ENCODE results near the gene GC.
A peak's percentile ranks its signal among the peaks of the same experiment; 100 is the strongest.
"Not testable (repeated sequence)": the region's sequence is repeated elsewhere in the genome, so short reads cannot be mapped to it uniquely, and the experiment has no call there.

The GC gene

GRCh38 chr4:71814433-71814832 lies 30.6 kb upstream of the GC start:
- no peak for TF ChIP-seq POLR2AphosphoS5 (IDR thresholded peaks at IDR 0.05; ENCODE audit: borderline replicate concordance, low read depth, low read length)
- TF ChIP-seq FOXP2 (optimal IDR thresholded peaks at IDR 0.05; ENCODE audit: control extremely low read depth, extremely low read length, insufficient read depth): no peak
- TF ChIP-seq EZH2 (IDR thresholded peaks at IDR 0.05): no peak
- H3K9ac ChIP-seq (ENCODE audit: insufficient read length): no peak overlapping the region
- H3K27ac ChIP-seq: no peak overlapping the region
- DNase-seq (ENCODE audit: low read depth, low spot score): no peak
- no peaks in the 10 kb centered on the region for H3K36me3 ChIP-seq (ENCODE audit: insufficient read depth, low read length)
- no peaks in the 10 kb centered on the region for H3K9me3 ChIP-seq (ENCODE audit: low read depth, low read length)
- H3K4me3 ChIP-seq: no peak overlapping the region

- not testable (repeated sequence) for H3K36me3 ChIP-seq (ENCODE audit: insufficient read depth, low read length); H3K4me3 ChIP-seq; DNase-seq (ENCODE audit: low read depth, low spot score)
Measured at GRCh38 chr4:71809805-71810204, 25.9 kb upstream of the GC start.

GRCh38 chr4:71807469-71807868 lies 23.6 kb upstream of the GC start:
- no peak overlapping the region for H3K27ac ChIP-seq

More at GRCh38 chr4:71809805-71810204, 25.9 kb upstream of the GC start:
- H3K27ac ChIP-seq; H3K9ac ChIP-seq (ENCODE audit: insufficient read length); H3K9me3 ChIP-seq (ENCODE audit: low read depth, low read length): not testable (repeated sequence)

GRCh38 chr4:71805230-71805629 lies 21.4 kb upstream of the GC start:
- not testable (repeated sequence) for H3K4me3 ChIP-seq; DNase-seq (ENCODE audit: low read depth, low spot score); H3K27ac ChIP-seq; H3K9me3 ChIP-seq (ENCODE audit: low read depth, low read length); H3K36me3 ChIP-seq (ENCODE audit: insufficient read depth, low read length); H3K9ac ChIP-seq (ENCODE audit: insufficient read length)

More at GRCh38 chr4:71807469-71807868, 23.6 kb upstream of the GC start:
- no peak for TF ChIP-seq POLR2AphosphoS5 (IDR thresholded peaks at IDR 0.05; ENCODE audit: borderline replicate concordance, low read depth, low read length)
- TF ChIP-seq FOXP2 (optimal IDR thresholded peaks at IDR 0.05; ENCODE audit: control extremely low read depth, extremely low read length, insufficient read depth): no peak
- TF ChIP-seq EZH2 (IDR thresholded peaks at IDR 0.05): no peak
- Histone ChIP-seq H3K4me3 (no peak overlapping the region), H3K9ac (ENCODE audit: insufficient read length) (no peak overlapping the region), H3K36me3 (ENCODE audit: insufficient read depth, low read length) (no peaks in the 10 kb centered on the region), H3K9me3 (ENCODE audit: low read depth, low read length) (no peaks in the 10 kb centered on the region)
- DNase-seq (ENCODE audit: low read depth, low spot score): no peak

- not testable (repeated sequence) for H3K4me3 ChIP-seq; H3K27ac ChIP-seq; H3K9me3 ChIP-seq (ENCODE audit: low read depth, low read length); H3K36me3 ChIP-seq (ENCODE audit: insufficient read depth, low read length); H3K9ac ChIP-seq (ENCODE audit: insufficient read length); DNase-seq (ENCODE audit: low read depth, low spot score)
Measured at GRCh38 chr4:71804017-71804697, 20.3 kb upstream of the GC start.

GRCh38 chr4:71785959-71786358 lies 2.1 kb upstream of the GC start:
- H3K9ac ChIP-seq (ENCODE audit: insufficient read length): no peak overlapping the region
- H3K9me3 ChIP-seq (ENCODE audit: low read depth, low read length): no peaks in the 10 kb centered on the region
- TF ChIP-seq POLR2AphosphoS5 (IDR thresholded peaks at IDR 0.05; ENCODE audit: borderline replicate concordance, low read depth, low read length) (no peak), EZH2 (IDR thresholded peaks at IDR 0.05) (no peak)
- H3K27ac ChIP-seq: no peak overlapping the region
- H3K36me3 ChIP-seq (ENCODE audit: insufficient read depth, low read length): no peaks in the 10 kb centered on the region
- H3K4me3 ChIP-seq: no peak overlapping the region
- no peak for DNase-seq (ENCODE audit: low read depth, low spot score)

- Histone ChIP-seq H3K36me3 (ENCODE audit: insufficient read depth, low read length) (no peaks in the 10 kb centered on the region), H3K27ac (0 out of 2 replicates have a peak overlapping the region, but pooled peaks have one; percentile 10), H3K9ac (ENCODE audit: insufficient read length) (no peak overlapping the region), H3K9me3 (ENCODE audit: low read depth, low read length) (no peaks in the 10 kb centered on the region), H3K4me3 (peak overlapping the region; percentile 0; the same call in 1 of the 2 replicates)
- TF ChIP-seq FOXP2 (optimal IDR thresholded peaks at IDR 0.05; ENCODE audit: control extremely low read depth, extremely low read length, insufficient read depth) (no peak), POLR2AphosphoS5 (IDR thresholded peaks at IDR 0.05; ENCODE audit: borderline replicate concordance, low read depth, low read length) (no peak; the same call in 1 of the 2 replicates), EZH2 (IDR thresholded peaks at IDR 0.05) (no peak)
- DNase-seq (ENCODE audit: low read depth, low spot score): no peak
Measured at GRCh38 chr4:71784569-71785197, 804 bp upstream of the GC start.

GRCh38 chr4:71777891-71778290 lies 6.0 kb downstream of the GC start:
- no peaks in the 10 kb centered on the region for H3K9me3 ChIP-seq (ENCODE audit: low read depth, low read length)
- no peak for TF ChIP-seq EZH2 (IDR thresholded peaks at IDR 0.05)
- TF ChIP-seq POLR2AphosphoS5 (IDR thresholded peaks at IDR 0.05; ENCODE audit: borderline replicate concordance, low read depth, low read length): no peak
- no peak for TF ChIP-seq FOXP2 (optimal IDR thresholded peaks at IDR 0.05; ENCODE audit: control extremely low read depth, extremely low read length, insufficient read depth)
- no peak overlapping the region for H3K27ac ChIP-seq
- H3K9ac ChIP-seq (ENCODE audit: insufficient read length): no peak overlapping the region
- no peak overlapping the region for H3K4me3 ChIP-seq
- no peaks in the 10 kb centered on the region for H3K36me3 ChIP-seq (ENCODE audit: insufficient read depth, low read length)
- DNase-seq (ENCODE audit: low read depth, low spot score): no peak

- Histone ChIP-seq H3K4me3 (no peak overlapping the region), H3K9me3 (ENCODE audit: low read depth, low read length) (no peaks in the 10 kb centered on the region), H3K27ac (no peak overlapping the region), H3K9ac (ENCODE audit: insufficient read length) (no peak overlapping the region), H3K36me3 (ENCODE audit: insufficient read depth, low read length) (no peaks in the 10 kb centered on the region)
- no peak for DNase-seq (ENCODE audit: low read depth, low spot score)
- TF ChIP-seq EZH2 (IDR thresholded peaks at IDR 0.05): no peak
- no peak for TF ChIP-seq FOXP2 (optimal IDR thresholded peaks at IDR 0.05; ENCODE audit: control extremely low read depth, extremely low read length, insufficient read depth)
- TF ChIP-seq POLR2AphosphoS5 (IDR thresholded peaks at IDR 0.05; ENCODE audit: borderline replicate concordance, low read depth, low read length): no peak
Measured at GRCh38 chr4:71775449-71775848, 8.4 kb downstream of the GC start.

All from SK-N-MC (cell line).